Hematopoietic multipotent progenitor cell treated with erythropoietin and hydrocortisone succinate and interleukin-3 and kit ligand, for 15 days (in vitro differentiated cells): Measurements from ENCODE around the gene CCAR1.
A peak's percentile ranks its signal among the peaks of the same experiment; 100 is the strongest.
"Not testable (repeated sequence)": the region's sequence is repeated elsewhere in the genome, so short reads cannot be mapped to it uniquely, and the experiment has no call there.

Source experiments
- DNase-seq: peaks from one replicate; pipeline ENCODE4 v3.0.0-alpha.2; 2015; ENCODE audit warnings: low spot score

Gene CCAR1

GRCh38 chr10:68720793-68721672, at the start of gene CCAR1:
Gene CCAR1, plus strand, starts transcription at chr10:68721239. Its CDS starts 1,266 bp downstream, at chr10:68722505.
- DNase-seq = peak; percentile 94

- no peak for DNase-seq
Observed at GRCh38 chr10:68684413-68684812, 36.6 kb upstream of the CCAR1 start.

GRCh38 chr10:68696018-68696417, 25.0 kb upstream of the CCAR1 start:
- DNase-seq = no peak

- no peak for DNase-seq
Observed at GRCh38 chr10:68697106-68697505, 23.9 kb upstream of the CCAR1 start.

GRCh38 chr10:68700197-68700596, 20.8 kb upstream of the CCAR1 start:
- no peak for DNase-seq

GRCh38 chr10:68705548-68705947, 15.5 kb upstream of the CCAR1 start:
- no peak for DNase-seq

GRCh38 chr10:68708987-68709386, 12.1 kb upstream of the CCAR1 start:
- not testable (repeated sequence) for DNase-seq

- not testable (repeated sequence) for DNase-seq
Observed at GRCh38 chr10:68713065-68713464, 8.0 kb upstream of the CCAR1 start.

GRCh38 chr10:68717435-68717834, 3.6 kb upstream of the CCAR1 start:
- no peak for DNase-seq

GRCh38 chr10:68721673-68722335, 765 bp downstream of the CCAR1 start:
- DNase-seq = peak; percentile 18

- DNase-seq = no peak
Observed at GRCh38 chr10:68725016-68725415, 4.0 kb downstream of the CCAR1 start.

GRCh38 chr10:68727146-68727545, 6.1 kb downstream of the CCAR1 start:
- no peak for DNase-seq

GRCh38 chr10:68732651-68733050, 11.6 kb downstream of the CCAR1 start:
- DNase-seq = no peak

GRCh38 chr10:68734349-68734748, 13.3 kb downstream of the CCAR1 start:
- DNase-seq = no peak

- DNase-seq = no peak
Observed at GRCh38 chr10:68735119-68735518, 14.1 kb downstream of the CCAR1 start.

GRCh38 chr10:68735739-68736138, 14.7 kb downstream of the CCAR1 start:
- not testable (repeated sequence) for DNase-seq

GRCh38 chr10:68740676-68741075, 19.6 kb downstream of the CCAR1 start:
- DNase-seq = not testable (repeated sequence)

- DNase-seq = no peak
Observed at GRCh38 chr10:68742397-68742796, 21.4 kb downstream of the CCAR1 start.

GRCh38 chr10:68752711-68753350, 31.8 kb downstream of the CCAR1 start:
- DNase-seq = no peak

- DNase-seq = no peak
Observed at GRCh38 chr10:68756246-68756645, 35.2 kb downstream of the CCAR1 start.

- DNase-seq = no peak
Observed at GRCh38 chr10:68756766-68757165, 35.7 kb downstream of the CCAR1 start.

- no peak for DNase-seq
Observed at GRCh38 chr10:68759223-68759863, 38.3 kb downstream of the CCAR1 start.
